Upper lobe of left lung (tissue), 6 donors: Measurements from ENCODE around the gene ARHGEF10L. TPM values are rescaled to one million over a fixed set of nuclear protein-coding genes. Genes with fewer than 3 reads are reported as not detected.

ENCODE experiments used
- ATAC-seq, 2 donors: fragments of 200-7000 bp; cut with Tn5 transposase; one replicate each; pipeline ENCODE4 v1.9.1; 2022; ENCODE audit warnings: mild to moderate bottlenecking in 2 of 2, moderate library complexity in 2 of 2; ENCODE audit not compliant: low FRiP score in 2 of 2
- DNase-seq, 2 donors: peaks; one replicate each; pipeline ENCODE4 v3.0.0-alpha.2; 2019 to 2020
- H3K27ac ChIP-seq, 4 donors: fragments of 200-600 bp; sonication (generic); one replicate each; pipeline ENCODE4 v1.5.1; 2016 to 2019
- H3K27me3 ChIP-seq, 4 donors: fragments of 200-600 bp; sonication (generic); one replicate each; pipeline ENCODE4 v1.5.1; 2017 to 2019
- H3K36me3 ChIP-seq, 4 donors: fragments of 200-600 bp; sonication (generic); one replicate each; pipeline ENCODE4 v1.5.1; 2016 to 2019
- H3K4me1 ChIP-seq, 4 donors: fragments of 200-600 bp; sonication (generic); one replicate each; pipeline ENCODE4 v1.5.1; 2018 to 2019
- H3K4me3 ChIP-seq, 4 donors: fragments of 200-600 bp; sonication (generic); one replicate each; pipeline ENCODE4 v1.5.1; 2017 to 2019; ENCODE audit warnings: mild to moderate bottlenecking in 2 of 4, moderate library complexity in 1 of 4
- H3K9me3 ChIP-seq, 4 donors: fragments of 200-600 bp; sonication (generic); one replicate each; pipeline ENCODE4 v1.5.1; 2018 to 2019
- EP300 ChIP-seq, 4 donors: sonication (generic); formaldehyde crosslinking; IDR thresholded peaks; one replicate each; pipeline ENCODE4 v1.5.1; 2017; ENCODE audit warnings: antibody characterized with exemption in 4 of 4, control low read depth in 2 of 4
- POLR2A ChIP-seq, 4 donors: fragments of 450-650 bp; IDR thresholded peaks; one replicate each; pipeline ENCODE4 v1.5.1; 2016 to 2017; ENCODE audit warnings: antibody characterized with exemption in 4 of 4, mild to moderate bottlenecking in 2 of 4
- POLR2AphosphoS5 ChIP-seq, 2 donors: sonication (generic); formaldehyde crosslinking; IDR thresholded peaks; one replicate each; pipeline ENCODE4 v1.5.1; 2017; ENCODE audit warnings: antibody characterized with exemption in 2 of 2
- WGBS, 2 donors: methylation state at CpG; one replicate each; pipeline ENCODE4 v1.1.5; 2017 to 2018; 5-methylcytosine and 5-hydroxymethylcytosine counted together
- total RNA-seq, 6 donors: library from RNA; depleted of rRNA in 4 of 6; stranded (reverse); fragments of >200 nt in 4 of 6; gene quantifications; one replicate each; pipeline versions ENCODE4 v1.1.0 to v1.2.1, GENCODE V29; 2016 to 2021
- TF ChIP-seq, protein P1 (sequence below), 6 experiments: fragments of 450-650 bp in 4 of 6; fragments of 200-600 bp in 2 of 6; sonication (generic) in 2 of 6; IDR thresholded peaks; one replicate each; pipeline ENCODE4 v1.5.1; 2016 to 2019; ENCODE audit warnings: antibody characterized with exemption in 6 of 6
- donor health status: DM: no; HTN: no; CAD: no; lungs with moderate emphysema.
- donor health status: DM: no; HTN: yes; CAD: no; lungs with severe emphysema.

Gene ARHGEF10L
- total RNA-seq, 6 donors from 2014 or later: 17.6 to 172 (median 50.0) TPM

DNA sequence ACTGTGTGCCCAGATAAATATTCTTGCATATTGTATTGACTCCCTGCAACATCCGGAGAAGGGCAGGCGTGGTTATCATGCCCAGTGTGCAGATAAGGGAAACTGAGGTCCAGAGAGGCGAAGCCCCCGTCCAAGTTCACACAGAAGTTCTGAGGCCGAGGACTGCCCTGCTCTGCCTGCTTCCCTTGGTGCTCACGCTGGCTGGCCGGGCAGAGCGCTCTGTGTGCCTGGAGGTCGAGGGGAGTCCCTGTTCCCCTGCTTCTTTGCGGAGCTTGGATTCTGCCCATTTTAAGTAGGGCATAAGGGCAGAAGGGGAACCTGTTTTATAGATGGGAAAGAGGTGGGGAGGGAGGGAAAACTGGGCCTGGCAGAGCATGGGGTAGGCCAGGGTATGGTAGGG lies 122.8 kb downstream of the ARHGEF10L start:
- no peak overlapping the region for H3K27ac ChIP-seq
- ATAC-seq (no peak), DNase-seq (no peak)
- H3K36me3 ChIP-seq: peaks cover 0 to 22% (median 8%) of the 10 kb centered on the region in 4 donors
- H3K27me3 ChIP-seq: no peaks in the 10 kb centered on the region
- TF ChIP-seq POLR2AphosphoS5 (IDR thresholded peaks at IDR 0.05): no peak
- TF ChIP-seq, protein P1, sequence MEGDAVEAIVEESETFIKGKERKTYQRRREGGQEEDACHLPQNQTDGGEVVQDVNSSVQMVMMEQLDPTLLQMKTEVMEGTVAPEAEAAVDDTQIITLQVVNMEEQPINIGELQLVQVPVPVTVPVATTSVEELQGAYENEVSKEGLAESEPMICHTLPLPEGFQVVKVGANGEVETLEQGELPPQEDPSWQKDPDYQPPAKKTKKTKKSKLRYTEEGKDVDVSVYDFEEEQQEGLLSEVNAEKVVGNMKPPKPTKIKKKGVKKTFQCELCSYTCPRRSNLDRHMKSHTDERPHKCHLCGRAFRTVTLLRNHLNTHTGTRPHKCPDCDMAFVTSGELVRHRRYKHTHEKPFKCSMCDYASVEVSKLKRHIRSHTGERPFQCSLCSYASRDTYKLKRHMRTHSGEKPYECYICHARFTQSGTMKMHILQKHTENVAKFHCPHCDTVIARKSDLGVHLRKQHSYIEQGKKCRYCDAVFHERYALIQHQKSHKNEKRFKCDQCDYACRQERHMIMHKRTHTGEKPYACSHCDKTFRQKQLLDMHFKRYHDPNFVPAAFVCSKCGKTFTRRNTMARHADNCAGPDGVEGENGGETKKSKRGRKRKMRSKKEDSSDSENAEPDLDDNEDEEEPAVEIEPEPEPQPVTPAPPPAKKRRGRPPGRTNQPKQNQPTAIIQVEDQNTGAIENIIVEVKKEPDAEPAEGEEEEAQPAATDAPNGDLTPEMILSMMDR (IDR thresholded peaks at IDR 0.05): no peak
- TF ChIP-seq EP300 (IDR thresholded peaks at IDR 0.05): no peak
- TF ChIP-seq POLR2A (IDR thresholded peaks at IDR 0.05): no peak
- WGBS, 2 donors: 94% methylated on average over 5 to 10 of the region's 10 CpGs
- H3K4me1 ChIP-seq: peaks cover 0 to under 1% (median 0%) of the 10 kb centered on the region in 4 donors
- no peaks in the 10 kb centered on the region for H3K9me3 ChIP-seq
- H3K4me3 ChIP-seq: no peak overlapping the region

DNA sequence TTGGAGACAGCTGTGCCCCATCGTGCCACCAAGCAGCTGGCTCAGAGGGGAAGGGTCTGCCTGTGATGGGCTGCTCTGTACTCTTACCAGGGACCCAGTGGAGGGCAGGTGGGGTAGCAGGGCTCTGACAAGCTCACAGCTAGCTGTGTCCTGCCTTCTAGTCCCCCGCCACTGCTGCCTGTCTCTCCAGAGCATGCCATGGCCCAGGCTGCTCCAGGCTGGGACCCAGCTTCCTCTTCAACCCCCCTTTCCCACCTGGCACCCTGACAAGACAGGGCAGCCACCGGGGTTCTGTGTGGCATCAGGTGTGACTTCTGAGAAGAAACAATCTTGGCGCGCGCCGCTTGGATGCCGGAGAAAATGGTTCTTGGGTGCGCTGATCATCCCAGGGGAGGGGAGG lies 123.3 kb downstream of the ARHGEF10L start:
- Histone ChIP-seq H3K36me3 (peaks cover 0 to 22% (median 8%) of the 10 kb centered on the region in 4 donors), H3K4me3 (no peak overlapping the region), H3K27me3 (no peaks in the 10 kb centered on the region), H3K4me1 (peaks cover 0 to 3% (median 0%) of the 10 kb centered on the region in 4 donors), H3K9me3 (no peaks in the 10 kb centered on the region), H3K27ac (no peak overlapping the region)
- TF ChIP-seq EP300 (IDR thresholded peaks at IDR 0.05) (no peak), POLR2AphosphoS5 (IDR thresholded peaks at IDR 0.05) (no peak), POLR2A (IDR thresholded peaks at IDR 0.05) (no peak)
- TF ChIP-seq, protein P1 (IDR thresholded peaks at IDR 0.05): no peak
- no peak for DNase-seq
- ATAC-seq: no peak
- 89% methylated on average over 9 of the region's 9 CpGs for WGBS, 2 donors

DNA sequence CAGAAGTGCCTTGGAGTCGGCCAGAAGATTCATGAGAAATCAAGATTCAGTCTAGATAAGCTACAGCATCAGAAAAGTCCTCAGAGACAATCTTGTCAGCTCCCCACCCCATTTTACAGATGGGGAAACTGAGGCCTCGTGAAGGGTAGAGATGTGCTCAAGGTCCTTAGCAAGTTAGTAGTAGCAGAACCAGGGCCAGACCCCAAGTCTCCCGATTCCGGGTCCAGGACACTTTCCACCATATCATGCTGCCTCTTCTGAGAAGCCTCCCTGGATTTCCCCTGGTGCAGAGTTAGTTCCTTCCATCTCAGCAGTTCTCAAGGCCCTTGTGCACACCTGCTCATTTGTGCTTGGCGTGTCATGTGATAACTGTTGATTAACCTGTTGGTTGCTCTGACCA lies 124.1 kb downstream of the ARHGEF10L start:
- no peak for ATAC-seq

DNA sequence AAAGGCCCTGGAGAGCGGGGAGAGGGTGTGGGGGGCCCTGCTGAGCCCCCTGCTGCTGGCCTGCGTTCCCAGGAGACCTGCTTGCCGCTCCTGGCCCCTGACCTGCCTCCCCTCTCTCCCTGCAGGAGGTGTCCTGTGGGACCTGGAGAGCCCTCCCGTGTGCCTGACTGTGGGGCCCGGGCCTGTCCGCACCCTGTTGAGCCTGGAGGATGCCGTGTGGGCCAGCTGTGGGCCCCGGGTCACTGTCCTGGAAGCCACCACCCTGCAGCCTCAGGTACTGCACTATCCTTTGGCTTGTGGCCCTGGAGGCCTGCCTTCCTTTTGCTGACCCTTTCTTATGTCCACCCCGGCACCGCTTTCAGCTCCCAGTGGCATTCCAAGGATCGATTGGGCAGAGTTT lies 124.8 kb downstream of the ARHGEF10L start:
- Histone ChIP-seq H3K9me3 (no peaks in the 10 kb centered on the region), H3K27me3 (no peaks in the 10 kb centered on the region), H3K27ac (no peak overlapping the region), H3K4me1 (peaks cover 0 to 3% (median 0%) of the 10 kb centered on the region in 4 donors), H3K36me3 (peaks cover 0 to 32% (median 7%) of the 10 kb centered on the region in 4 donors), H3K4me3 (no peak overlapping the region)
- WGBS, 2 donors: 73 to 80% methylated on average over 2 to 8 of the region's 11 CpGs
- ATAC-seq: no peak
- TF ChIP-seq, protein P1 (IDR thresholded peaks at IDR 0.05): no peak
- TF ChIP-seq EP300 (IDR thresholded peaks at IDR 0.05): no peak
- no peak for DNase-seq

More for the DNA sequence above, 124.1 kb downstream of the ARHGEF10L start:
- DNase-seq: no peak
- H3K27me3 ChIP-seq: no peaks in the 10 kb centered on the region
- H3K27ac ChIP-seq: no peak overlapping the region
- TF ChIP-seq POLR2AphosphoS5 (IDR thresholded peaks at IDR 0.05) (no peak), EP300 (IDR thresholded peaks at IDR 0.05) (no peak), POLR2A (IDR thresholded peaks at IDR 0.05) (no peak)
- TF ChIP-seq, protein P1 (IDR thresholded peaks at IDR 0.05): no peak
- H3K4me1 ChIP-seq: peaks cover 0 to 3% (median 0%) of the 10 kb centered on the region in 4 donors
- WGBS, 2 donors: 83% methylated on average over 4 to 5 of the region's 5 CpGs
- H3K4me3 ChIP-seq: no peak overlapping the region
- H3K9me3 ChIP-seq: no peaks in the 10 kb centered on the region
- H3K36me3 ChIP-seq: peaks cover 0 to 26% (median 5%) of the 10 kb centered on the region in 4 donors

DNA sequence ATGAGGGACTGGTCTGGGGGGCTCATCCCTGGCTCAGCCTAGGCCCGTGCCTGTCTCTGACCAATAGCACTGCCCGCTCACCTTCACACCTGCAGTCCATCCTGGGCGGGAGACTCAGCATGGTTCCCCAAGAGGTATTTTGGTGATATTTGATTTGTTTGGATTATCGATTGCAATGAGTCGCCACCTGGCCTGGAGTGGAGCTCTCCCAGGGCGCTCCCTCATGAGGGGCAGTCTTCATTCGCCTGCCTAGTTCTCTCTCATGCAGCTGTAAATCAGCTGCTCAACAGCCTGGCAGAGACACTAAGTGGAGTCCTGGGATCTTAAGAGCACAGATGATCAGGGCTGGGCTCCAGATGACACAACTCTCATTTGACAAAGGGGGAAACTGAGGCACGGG lies 125.6 kb downstream of the ARHGEF10L start:
- no peak for DNase-seq
- H3K9me3 ChIP-seq: no peaks in the 10 kb centered on the region
- no peak for ATAC-seq
- H3K4me3 ChIP-seq: no peak overlapping the region
- H3K4me1 ChIP-seq: peaks cover 0 to 3% (median 0%) of the 10 kb centered on the region in 4 donors
- H3K27ac ChIP-seq: no peak overlapping the region
- H3K27me3 ChIP-seq: no peaks in the 10 kb centered on the region
- peaks cover 0 to 35% (median 7%) of the 10 kb centered on the region in 4 donors for H3K36me3 ChIP-seq
- TF ChIP-seq POLR2AphosphoS5 (IDR thresholded peaks at IDR 0.05): no peak
- TF ChIP-seq, protein P1 (IDR thresholded peaks at IDR 0.05): no peak
- TF ChIP-seq EP300 (IDR thresholded peaks at IDR 0.05): no peak
- TF ChIP-seq POLR2A (IDR thresholded peaks at IDR 0.05): no peak
- 93 to 98% methylated on average over 7 to 8 of the region's 8 CpGs for WGBS, 2 donors
